Activated B cell treated with CpG ODN at 0.5 μM for 24 hours (primary cell): ENCODE measurements around the gene PRF1. TPM values are rescaled to one million over a fixed set of nuclear protein-coding genes. Genes with fewer than 3 reads are reported as not detected.

Source experiments
- ATAC-seq: fragments of 200-7000 bp; cut with Tn5 transposase; one replicate; pipeline ENCODE4 v1.10.0; 2021; ENCODE audit warnings: low read depth, mild to moderate bottlenecking, moderate library complexity
- CTCF ChIA-PET: fragments of 350-600 bp; sonication (Branson Sonifier 250); formaldehyde crosslinking; loops from one replicate; lab custom pipeline; 2021; ENCODE audit warnings: antibody characterized with exemption; lab: Charles Lee
- POLR2A ChIA-PET: fragments of 350-600 bp; sonication (Branson Sonifier 250); formaldehyde crosslinking; loops from one replicate; lab custom pipeline; 2021; ENCODE audit warnings: antibody characterized with exemption; lab: Charles Lee
- DNase-seq: peaks from one replicate; pipeline ENCODE4 v3.0.0; 2022
- H3K27ac Mint-ChIP-seq: one replicate; pipeline ENCODE4 v1.8.0; 2020; ENCODE audit warnings: mixed read lengths
- H3K27me3 Mint-ChIP-seq: one replicate; pipeline ENCODE4 v1.8.0; 2021; ENCODE audit warnings: mixed read lengths
- H3K36me3 Mint-ChIP-seq: one replicate; pipeline ENCODE4 v1.8.0; 2021; ENCODE audit warnings: low read depth, mixed read lengths
- H3K4me1 Mint-ChIP-seq: one replicate; pipeline ENCODE4 v1.8.0; 2021; ENCODE audit warnings: mixed read lengths
- H3K4me3 Mint-ChIP-seq: one replicate; pipeline ENCODE4 v1.8.0; 2020; ENCODE audit warnings: mild to moderate bottlenecking, mixed read lengths
- H3K9me3 Mint-ChIP-seq: one replicate; pipeline ENCODE4 v1.8.0; 2020; ENCODE audit warnings: mixed read lengths
- CTCF ChIP-seq: fragments of 200-600 bp; IDR thresholded peaks from one replicate; pipeline ENCODE4 v1.8.0; 2022; ENCODE audit warnings: antibody characterized with exemption, mild to moderate bottlenecking
- intact Hi-C: fragments of 100-400 bp; cut with micrococcal nuclease; formaldehyde crosslinking; loops from one replicate; pipeline ENCODE4 v1.15.1; 2024
- total RNA-seq: library from RNA; stranded (reverse); gene quantifications from 2 replicates; pipeline ENCODE4 v1.2.3, GENCODE V29; 2022

Gene PRF1
- total RNA-seq, 1 donor from 2014 or later, result 0.53 TPM

- Mint-ChIP-seq H3K4me1 (no peaks in the 10 kb centered on the region), H3K4me3 (no peak overlapping the region), H3K9me3 (no peaks in the 10 kb centered on the region), H3K36me3 (no peaks in the 10 kb centered on the region), H3K27ac (no peak overlapping the region), H3K27me3 (peaks cover 7% of the 10 kb centered on the region)
- no peak for ATAC-seq
- no peak for TF ChIP-seq CTCF
- DNase-seq, result no peak
- ChIA-PET POLR2A (no interaction called here), CTCF (no interaction called here)
- intact Hi-C loops, result no loop called here
Observed at GRCh38 chr10:70592186-70592735, 10.3 kb downstream of the PRF1 start.

GRCh38 chr10:70590655-70591416 lies 11.7 kb downstream of the PRF1 start:
- intact Hi-C loops, result no loop called here
- Mint-ChIP-seq H3K27ac (no peak overlapping the region), H3K36me3 (no peaks in the 10 kb centered on the region), H3K27me3 (peaks cover 7% of the 10 kb centered on the region), H3K4me3 (no peak overlapping the region), H3K4me1 (no peaks in the 10 kb centered on the region), H3K9me3 (no peaks in the 10 kb centered on the region)
- ATAC-seq (no peak), DNase-seq (no peak)
- CTCF ChIA-PET, result no interaction called here
- TF ChIP-seq CTCF, result no peak
- POLR2A ChIA-PET, result no interaction called here

- CTCF ChIA-PET, result no interaction called here
- no peak for TF ChIP-seq CTCF
- intact Hi-C loops, result no loop called here
- no peak overlapping the region for H3K4me3 Mint-ChIP-seq
- no peak for DNase-seq
- H3K9me3 Mint-ChIP-seq, result no peaks in the 10 kb centered on the region
- POLR2A ChIA-PET, result no interaction called here
- no peak overlapping the region for H3K27ac Mint-ChIP-seq
- H3K4me1 Mint-ChIP-seq, result no peaks in the 10 kb centered on the region
- peaks cover 7% of the 10 kb centered on the region for H3K27me3 Mint-ChIP-seq
- no peak for ATAC-seq
- H3K36me3 Mint-ChIP-seq, result no peaks in the 10 kb centered on the region
Observed at GRCh38 chr10:70589762-70590654, 12.5 kb downstream of the PRF1 start.

GRCh38 chr10:70588859-70589570 lies 13.5 kb downstream of the PRF1 start:
- intact Hi-C loops, result no loop called here
- DNase-seq, result no peak
- no peak for ATAC-seq
- H3K4me3 Mint-ChIP-seq, result no peak overlapping the region
- POLR2A ChIA-PET, result no interaction called here
- no peak for TF ChIP-seq CTCF
- peaks cover 7% of the 10 kb centered on the region for H3K27me3 Mint-ChIP-seq
- no peaks in the 10 kb centered on the region for H3K9me3 Mint-ChIP-seq
- CTCF ChIA-PET, result no interaction called here
- no peaks in the 10 kb centered on the region for H3K36me3 Mint-ChIP-seq
- H3K4me1 Mint-ChIP-seq, result no peaks in the 10 kb centered on the region
- no peak overlapping the region for H3K27ac Mint-ChIP-seq
